ENCODE measurements around the gene SLC25A19.
"Not testable (repeated sequence)": the region's sequence is repeated elsewhere in the genome, so short reads cannot be mapped to it uniquely, and the experiment has no call there.

SLC25A19 gene

DNA sequence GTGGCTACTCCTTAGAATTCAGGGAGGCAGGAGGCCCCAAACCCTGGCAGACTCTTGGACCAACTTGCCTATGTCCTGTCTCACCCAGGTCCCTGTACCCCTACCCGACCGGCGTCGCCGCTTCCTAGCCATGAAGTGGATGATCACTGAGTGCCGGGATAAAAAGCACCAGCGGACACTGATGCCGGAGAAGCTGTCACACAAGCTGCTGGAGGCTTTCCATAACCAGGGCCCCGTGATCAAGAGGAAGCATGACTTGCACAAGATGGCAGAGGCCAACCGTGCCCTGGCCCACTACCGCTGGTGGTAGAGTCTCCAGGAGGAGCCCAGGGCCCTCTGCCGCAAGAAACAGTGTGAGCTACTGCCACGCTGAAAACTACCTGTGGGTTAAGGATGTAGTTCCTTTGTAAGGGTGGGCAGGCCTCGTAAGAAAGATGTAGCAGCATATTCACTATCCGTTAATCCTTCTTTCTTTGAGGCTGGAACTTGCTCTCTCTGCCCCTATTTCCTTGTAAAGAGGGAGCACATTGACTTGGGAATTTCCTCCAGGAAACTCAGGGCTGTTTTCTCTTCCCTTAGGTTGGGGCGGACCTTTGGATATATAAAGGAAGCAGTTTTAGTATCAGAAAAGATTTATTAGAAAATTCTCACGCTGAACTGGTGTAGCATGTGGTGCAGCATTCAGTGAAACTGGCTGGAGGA, 23.5 kb downstream of the SLC25A19 start:
- Histone ChIP-seq H3K27me3 (ENCODE audit: low read depth, low read length) (no peaks in the 10 kb centered on the region), H3K36me3 (ENCODE audit: control insufficient read depth in 1 of 2, insufficient read depth in 2 of 2, low read length in 2 of 2) (peaks cover 18 to 28% of the 10 kb centered on the region in 2 donors), H3K4me1 (ENCODE audit: control insufficient read depth in 1 of 2, insufficient read depth in 2 of 2, low read length in 2 of 2) (peaks cover 12 to 25% of the 10 kb centered on the region in 2 donors), H3K4me3 (ENCODE audit: low read depth in 1 of 2, low read length in 2 of 2) (no peak overlapping the region), H3K27ac (ENCODE audit: low read length) (no peak overlapping the region), H3K9me3 (ENCODE audit: control insufficient read depth in 1 of 2, low read length in 2 of 2) (no peaks in the 10 kb centered on the region)

DNA sequence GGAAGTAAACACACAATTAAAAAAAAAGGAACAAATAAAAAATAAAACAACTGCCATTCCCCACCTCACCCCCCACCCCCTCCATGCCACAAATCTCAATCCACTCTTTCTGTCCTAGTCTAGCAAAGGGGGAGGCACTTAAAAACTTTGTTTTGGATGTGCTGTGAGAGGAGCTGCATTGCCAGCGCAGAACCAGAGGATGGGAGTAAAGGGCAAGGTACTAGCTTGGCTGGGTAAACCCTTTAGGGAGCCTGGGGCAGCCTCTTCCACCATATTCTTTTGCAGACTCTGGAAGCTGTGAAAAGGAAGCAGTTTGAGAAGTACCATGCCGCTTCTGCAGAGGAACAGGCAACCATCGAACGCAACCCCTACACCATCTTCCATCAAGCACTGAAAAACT, 26.2 kb downstream of the SLC25A19 start:
- Histone ChIP-seq H3K9me3 (ENCODE audit: control insufficient read depth in 1 of 2, low read length in 2 of 2) (no peaks in the 10 kb centered on the region), H3K27me3 (ENCODE audit: low read depth, low read length) (no peaks in the 10 kb centered on the region), H3K4me3 (ENCODE audit: low read depth in 1 of 2, low read length in 2 of 2) (peak overlapping the region; percentile 95 to 97), H3K4me1 (ENCODE audit: control insufficient read depth in 1 of 2, insufficient read depth in 2 of 2, low read length in 2 of 2) (peaks cover 18 to 36% of the 10 kb centered on the region in 2 donors), H3K27ac (ENCODE audit: low read length) (no peak overlapping the region), H3K36me3 (ENCODE audit: control insufficient read depth in 1 of 2, insufficient read depth in 2 of 2, low read length in 2 of 2) (peaks cover 18 to 28% of the 10 kb centered on the region in 2 donors)

GRCh38 chr17:75262112-75262606, 27.1 kb downstream of the SLC25A19 start:
- H3K9me3 ChIP-seq (ENCODE audit: control insufficient read depth in 1 of 2, low read length in 2 of 2), result no peaks in the 10 kb centered on the region
- peaks cover 18 to 33% of the 10 kb centered on the region in 2 donors for H3K4me1 ChIP-seq (ENCODE audit: control insufficient read depth in 1 of 2, insufficient read depth in 2 of 2, low read length in 2 of 2)
- peak overlapping the region; percentile 90 for H3K27ac ChIP-seq (ENCODE audit: low read length)
- H3K36me3 ChIP-seq (ENCODE audit: control insufficient read depth in 1 of 2, insufficient read depth in 2 of 2, low read length in 2 of 2), result peaks cover 18 to 28% of the 10 kb centered on the region in 2 donors
- peak overlapping the region; percentile 95 to 97 for H3K4me3 ChIP-seq (ENCODE audit: low read depth in 1 of 2, low read length in 2 of 2)
- no peaks in the 10 kb centered on the region for H3K27me3 ChIP-seq (ENCODE audit: low read depth, low read length)

GRCh38 chr17:75261336-75262111, 27.7 kb downstream of the SLC25A19 start, which contains the start of the genes GGA3 and MRPS7:
Gene GGA3, minus strand, starts transcription at chr17:75261606. Its CDS starts 19 bp downstream, at chr17:75261587.
Gene MRPS7, plus strand, starts transcription at chr17:75261879. Its CDS starts 22 bp downstream, at chr17:75261901.
- Histone ChIP-seq H3K36me3 (ENCODE audit: control insufficient read depth in 1 of 2, insufficient read depth in 2 of 2, low read length in 2 of 2) (peaks cover 17 to 25% of the 10 kb centered on the region in 2 donors), H3K27ac (ENCODE audit: low read length) (peak within 1 kb of the TSS; percentile 90), H3K27me3 (ENCODE audit: low read depth, low read length) (no peaks in the 10 kb centered on the region), H3K4me3 (ENCODE audit: low read depth in 1 of 2, low read length in 2 of 2) (peak within 1 kb of the TSS; percentile 95 to 97), H3K4me1 (ENCODE audit: control insufficient read depth in 1 of 2, insufficient read depth in 2 of 2, low read length in 2 of 2) (peaks cover 18 to 33% of the 10 kb centered on the region in 2 donors), H3K9me3 (ENCODE audit: control insufficient read depth in 1 of 2, low read length in 2 of 2) (no peaks in the 10 kb centered on the region)

DNA sequence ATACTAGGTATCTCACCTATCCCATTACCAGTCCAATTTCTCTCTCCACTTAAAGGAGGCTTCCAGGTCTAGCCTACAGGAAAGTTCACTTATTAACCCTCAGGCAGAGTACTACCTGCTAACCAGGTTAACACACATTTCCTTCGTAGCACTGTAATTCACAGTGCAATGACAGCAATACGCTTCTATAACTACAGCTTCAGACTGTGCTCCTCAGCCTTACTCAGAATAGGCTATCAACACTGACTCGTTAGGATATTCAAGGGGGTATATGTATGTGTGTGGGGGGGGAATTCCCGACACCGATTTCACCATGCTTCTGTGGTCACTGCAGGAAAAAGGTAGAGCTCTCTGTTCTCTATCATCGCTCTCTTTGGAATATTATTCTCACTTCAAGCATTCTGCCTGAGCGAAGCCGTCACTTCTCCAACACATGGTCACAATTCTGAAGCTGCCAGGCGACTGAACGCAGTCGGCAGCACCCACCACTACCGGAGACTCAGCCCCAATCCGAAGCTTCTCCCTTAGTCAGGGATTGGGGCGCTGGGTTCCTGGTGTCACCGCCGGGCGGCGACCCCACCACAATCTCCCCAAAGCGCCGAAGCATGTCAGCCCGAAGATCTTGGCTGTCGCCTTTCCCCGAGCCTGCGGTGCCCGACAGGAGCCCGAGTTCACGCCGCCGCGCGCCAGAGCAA, 28.4 kb downstream of the SLC25A19 start:
- peak overlapping the region; percentile 95 to 97 for H3K4me3 ChIP-seq (ENCODE audit: low read depth in 1 of 2, low read length in 2 of 2)
- H3K9me3 ChIP-seq (ENCODE audit: control insufficient read depth in 1 of 2, low read length in 2 of 2), result no peaks in the 10 kb centered on the region
- peaks cover 18 to 33% of the 10 kb centered on the region in 2 donors for H3K4me1 ChIP-seq (ENCODE audit: control insufficient read depth in 1 of 2, insufficient read depth in 2 of 2, low read length in 2 of 2)

GRCh38 chr17:75257228-75257627, 32.0 kb downstream of the SLC25A19 start:
- H3K4me1 ChIP-seq (ENCODE audit: control insufficient read depth in 1 of 2, insufficient read depth in 2 of 2, low read length in 2 of 2), result peaks cover 10 to 24% of the 10 kb centered on the region in 2 donors
- not testable (repeated sequence) for H3K4me3 ChIP-seq (ENCODE audit: low read depth in 1 of 2, low read length in 2 of 2)

More for the DNA sequence above, 28.4 kb downstream of the SLC25A19 start:
- H3K27ac ChIP-seq (ENCODE audit: low read length), result peak overlapping the region; percentile 90
- H3K27me3 ChIP-seq (ENCODE audit: low read depth, low read length), result no peaks in the 10 kb centered on the region
- peaks cover 9 to 17% of the 10 kb centered on the region in 2 donors for H3K36me3 ChIP-seq (ENCODE audit: control insufficient read depth in 1 of 2, insufficient read depth in 2 of 2, low read length in 2 of 2)

DNA sequence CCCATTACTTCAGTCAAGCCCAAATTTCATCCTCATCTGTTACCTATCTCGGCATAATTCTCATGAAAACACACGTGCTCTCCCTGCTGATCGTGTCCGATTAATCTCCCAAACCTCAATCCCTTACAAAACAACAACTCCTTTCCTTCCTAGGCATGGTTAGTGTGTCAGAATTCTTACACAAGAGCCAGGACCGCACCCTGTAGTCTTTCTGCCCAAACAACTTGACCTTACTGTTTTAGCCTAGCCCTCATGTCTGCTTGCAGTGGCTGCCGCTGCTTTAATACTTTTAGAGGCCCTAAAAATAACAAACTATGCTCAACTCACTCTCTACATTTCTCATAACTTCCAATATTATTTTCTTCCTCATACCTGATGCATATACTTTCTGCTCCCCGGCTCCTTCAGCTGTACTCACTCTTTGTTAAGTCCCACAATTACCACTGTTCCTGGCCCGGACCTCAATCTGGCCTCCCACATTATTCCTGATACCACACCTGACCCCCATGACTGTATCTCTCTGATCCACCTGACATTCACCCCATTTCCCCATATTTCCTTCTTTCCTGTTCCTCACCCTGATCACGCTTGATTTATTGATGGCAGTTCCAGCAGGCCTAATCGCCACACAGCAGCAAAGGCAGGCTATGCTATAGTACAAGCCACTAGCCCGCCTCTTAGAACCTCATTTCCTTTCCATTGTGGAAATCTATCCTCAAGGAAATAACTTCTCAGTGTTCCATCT, 33.1 kb downstream of the SLC25A19 start:
- not testable (repeated sequence) for H3K9me3 ChIP-seq (ENCODE audit: control insufficient read depth in 1 of 2, low read length in 2 of 2); H3K27ac ChIP-seq (ENCODE audit: low read length); H3K27me3 ChIP-seq (ENCODE audit: low read depth, low read length); H3K36me3 ChIP-seq (ENCODE audit: control insufficient read depth in 1 of 2, insufficient read depth in 2 of 2, low read length in 2 of 2); H3K4me3 ChIP-seq (ENCODE audit: low read depth in 1 of 2, low read length in 2 of 2)
- H3K4me1 ChIP-seq (ENCODE audit: control insufficient read depth in 1 of 2, insufficient read depth in 2 of 2, low read length in 2 of 2), result peaks cover 10 to 22% of the 10 kb centered on the region in 2 donors

More at GRCh38 chr17:75257228-75257627, 32.0 kb downstream of the SLC25A19 start:
- not testable (repeated sequence) for H3K36me3 ChIP-seq (ENCODE audit: control insufficient read depth in 1 of 2, insufficient read depth in 2 of 2, low read length in 2 of 2); H3K9me3 ChIP-seq (ENCODE audit: control insufficient read depth in 1 of 2, low read length in 2 of 2); H3K27ac ChIP-seq (ENCODE audit: low read length); H3K27me3 ChIP-seq (ENCODE audit: low read depth, low read length)

- no peaks in the 10 kb centered on the region for H3K36me3 ChIP-seq (ENCODE audit: control insufficient read depth in 1 of 2, insufficient read depth in 2 of 2, low read length in 2 of 2)
- H3K27ac ChIP-seq (ENCODE audit: low read length), result no peak overlapping the region
- H3K4me3 ChIP-seq (ENCODE audit: low read depth in 1 of 2, low read length in 2 of 2), result no peak overlapping the region
- no peaks in the 10 kb centered on the region for H3K27me3 ChIP-seq (ENCODE audit: low read depth, low read length)
- H3K4me1 ChIP-seq (ENCODE audit: control insufficient read depth in 1 of 2, insufficient read depth in 2 of 2, low read length in 2 of 2), result peaks cover 0 to 7% of the 10 kb centered on the region in 2 donors
- no peaks in the 10 kb centered on the region for H3K9me3 ChIP-seq (ENCODE audit: control insufficient read depth in 1 of 2, low read length in 2 of 2)
Measured at GRCh38 chr17:75252039-75252816, 37.0 kb downstream of the SLC25A19 start.

DNA sequence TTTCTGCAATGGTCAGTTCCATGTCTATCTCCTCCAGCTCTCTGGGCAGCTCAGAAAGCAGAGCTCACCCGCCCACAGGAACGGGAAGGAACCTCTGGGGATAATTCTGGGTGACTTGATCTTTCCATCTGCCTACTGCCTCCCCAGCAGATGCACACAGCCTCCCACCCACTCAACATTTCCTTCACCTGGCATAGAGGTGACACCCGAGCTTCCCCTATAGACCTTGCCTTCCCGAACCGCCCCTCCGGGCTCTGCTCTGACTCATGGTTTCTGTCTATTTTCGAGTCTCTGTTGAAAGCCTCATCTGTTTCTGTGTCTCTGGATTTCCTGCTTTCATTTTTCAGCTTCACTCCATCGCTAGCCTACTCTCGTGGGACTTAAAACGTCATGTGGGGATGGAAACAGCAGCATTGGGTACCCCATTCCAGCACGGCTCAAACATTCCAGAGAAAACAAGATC, 39.2 kb downstream of the SLC25A19 start:
- Histone ChIP-seq H3K27me3 (ENCODE audit: low read depth, low read length) (no peaks in the 10 kb centered on the region), H3K27ac (ENCODE audit: low read length) (peak overlapping the region; percentile 57), H3K4me3 (ENCODE audit: low read depth in 1 of 2, low read length in 2 of 2) (peak overlapping the region; percentile 8 to 23), H3K36me3 (ENCODE audit: control insufficient read depth in 1 of 2, insufficient read depth in 2 of 2, low read length in 2 of 2) (peaks cover 16 to 17% of the 10 kb centered on the region in 2 donors), H3K9me3 (ENCODE audit: control insufficient read depth in 1 of 2, low read length in 2 of 2) (no peaks in the 10 kb centered on the region), H3K4me1 (ENCODE audit: control insufficient read depth in 1 of 2, insufficient read depth in 2 of 2, low read length in 2 of 2) (peaks cover 0 to 7% of the 10 kb centered on the region in 2 donors)

- Histone ChIP-seq H3K27me3 (ENCODE audit: low read depth, low read length) (no peaks in the 10 kb centered on the region), H3K4me1 (ENCODE audit: control insufficient read depth in 1 of 2, insufficient read depth in 2 of 2, low read length in 2 of 2) (peaks cover 0 to 7% of the 10 kb centered on the region in 2 donors), H3K27ac (ENCODE audit: low read length) (peak overlapping the region; percentile 57), H3K36me3 (ENCODE audit: control insufficient read depth in 1 of 2, insufficient read depth in 2 of 2, low read length in 2 of 2) (peaks cover 21% of the 10 kb centered on the region in 2 donors), H3K9me3 (ENCODE audit: control insufficient read depth in 1 of 2, low read length in 2 of 2) (no peaks in the 10 kb centered on the region), H3K4me3 (ENCODE audit: low read depth in 1 of 2, low read length in 2 of 2) (no peak overlapping the region)
Measured at GRCh38 chr17:75249564-75249963, 39.7 kb downstream of the SLC25A19 start.
